HepG2 (cell line): ENCODE measurements around the gene KCNT2.

Experiments
- EZH2 ChIP-seq: conservative IDR thresholded peaks from 2 replicates; pipeline ENCODE4 v1.6.1; 2012; ENCODE audit warnings: mild to moderate bottlenecking, low read depth, low read length, moderate library complexity
- TF ChIP-seq, protein P1 (sequence below): sonication (generic); formaldehyde crosslinking; IDR thresholded peaks from 2 replicates; pipeline ENCODE4 v1.5.0; 2020; ENCODE audit warnings: mild to moderate bottlenecking, missing genetic modification reagents, moderate library complexity

DNA sequence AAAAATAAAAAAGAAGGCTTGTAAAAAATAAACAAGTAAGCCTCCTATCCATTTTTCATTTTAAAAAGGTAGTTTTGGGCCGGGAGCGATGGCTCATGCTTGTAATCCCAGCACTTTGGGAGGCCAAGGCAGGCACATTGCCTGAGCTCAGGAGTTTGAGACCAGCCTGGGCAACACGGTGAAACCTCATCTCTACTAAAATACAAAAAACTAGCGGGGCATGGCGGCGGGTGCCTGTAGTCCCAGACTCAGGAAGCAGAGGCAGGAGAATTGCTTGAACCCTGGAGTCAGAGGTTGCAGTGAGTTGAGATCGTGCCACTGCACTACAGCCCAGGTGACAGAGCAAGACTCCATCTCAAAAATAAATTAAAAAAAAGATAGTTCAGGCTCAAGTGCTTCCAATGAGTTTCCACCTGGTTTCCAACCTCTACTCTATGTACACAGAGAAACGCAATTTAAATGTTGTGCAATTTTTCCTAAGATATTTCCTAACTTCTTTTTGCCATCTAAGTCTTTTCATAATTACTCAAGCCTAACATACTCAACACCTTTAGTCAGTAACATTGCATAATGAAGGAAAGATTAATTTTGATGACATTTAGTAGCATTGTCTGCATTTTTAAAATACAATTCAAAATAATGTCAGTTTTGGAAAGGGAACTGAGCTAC is 106.3 kb downstream of the KCNT2 start:
- no peak for TF ChIP-seq EZH2
- TF ChIP-seq, protein P1, sequence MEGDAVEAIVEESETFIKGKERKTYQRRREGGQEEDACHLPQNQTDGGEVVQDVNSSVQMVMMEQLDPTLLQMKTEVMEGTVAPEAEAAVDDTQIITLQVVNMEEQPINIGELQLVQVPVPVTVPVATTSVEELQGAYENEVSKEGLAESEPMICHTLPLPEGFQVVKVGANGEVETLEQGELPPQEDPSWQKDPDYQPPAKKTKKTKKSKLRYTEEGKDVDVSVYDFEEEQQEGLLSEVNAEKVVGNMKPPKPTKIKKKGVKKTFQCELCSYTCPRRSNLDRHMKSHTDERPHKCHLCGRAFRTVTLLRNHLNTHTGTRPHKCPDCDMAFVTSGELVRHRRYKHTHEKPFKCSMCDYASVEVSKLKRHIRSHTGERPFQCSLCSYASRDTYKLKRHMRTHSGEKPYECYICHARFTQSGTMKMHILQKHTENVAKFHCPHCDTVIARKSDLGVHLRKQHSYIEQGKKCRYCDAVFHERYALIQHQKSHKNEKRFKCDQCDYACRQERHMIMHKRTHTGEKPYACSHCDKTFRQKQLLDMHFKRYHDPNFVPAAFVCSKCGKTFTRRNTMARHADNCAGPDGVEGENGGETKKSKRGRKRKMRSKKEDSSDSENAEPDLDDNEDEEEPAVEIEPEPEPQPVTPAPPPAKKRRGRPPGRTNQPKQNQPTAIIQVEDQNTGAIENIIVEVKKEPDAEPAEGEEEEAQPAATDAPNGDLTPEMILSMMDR (CRISPR knock-in tag): no peak
